BLaER1 treated with 17β-estradiol and CSF1 and Interleukin-3, amounts not matched to agents 10 nM and 100 nM (cell line): Measurements from ENCODE around the gene ERGIC1.
"Not testable (repeated sequence)": the region's sequence is repeated elsewhere in the genome, so short reads cannot be mapped to it uniquely, and the experiment has no call there.

Source experiments
- H3K27ac ChIP-seq, 11 experiments: shearing (Covaris generic); formaldehyde crosslinking; 2 replicates each; pipeline ENCODE4 v1.8.1; 2022
- H3K27me3 ChIP-seq, 11 experiments: shearing (Covaris generic); formaldehyde crosslinking; 2 replicates each; pipeline ENCODE4 v1.8.1; 2022
- H3K36me3 ChIP-seq, 11 experiments: shearing (Covaris generic); formaldehyde crosslinking; 2 replicates each; pipeline ENCODE4 v1.8.1; 2022
- H3K4me1 ChIP-seq, 10 experiments: shearing (Covaris generic); formaldehyde crosslinking; 2 replicates each; pipeline ENCODE4 v1.8.1; 2022
- H3K4me2 ChIP-seq, 11 experiments: shearing (Covaris generic); formaldehyde crosslinking; 2 replicates each; pipeline ENCODE4 v1.8.1; 2022
- H3K4me3 ChIP-seq, 10 experiments: shearing (Covaris generic); formaldehyde crosslinking; 2 replicates each; pipeline ENCODE4 v1.8.1; 2022
- H3K9ac ChIP-seq, 11 experiments: shearing (Covaris generic); formaldehyde crosslinking; 2 replicates each; pipeline ENCODE4 v1.8.1; 2022
- H3K9me3 ChIP-seq, 11 experiments: shearing (Covaris generic); formaldehyde crosslinking; replicated peaks in 1 of 11; 2 replicates each; pipeline ENCODE4 v1.8.1; 2022
- H4K20me1 ChIP-seq, 11 experiments: shearing (Covaris generic); formaldehyde crosslinking; 2 replicates each; pipeline ENCODE4 v1.8.1; 2022
- Cebpa-rat ChIP-seq, 11 experiments: shearing (Covaris generic); IDR thresholded peaks; 2 replicates each; pipeline ENCODE4 v1.8.1; 2022

ERGIC1 gene

DNA sequence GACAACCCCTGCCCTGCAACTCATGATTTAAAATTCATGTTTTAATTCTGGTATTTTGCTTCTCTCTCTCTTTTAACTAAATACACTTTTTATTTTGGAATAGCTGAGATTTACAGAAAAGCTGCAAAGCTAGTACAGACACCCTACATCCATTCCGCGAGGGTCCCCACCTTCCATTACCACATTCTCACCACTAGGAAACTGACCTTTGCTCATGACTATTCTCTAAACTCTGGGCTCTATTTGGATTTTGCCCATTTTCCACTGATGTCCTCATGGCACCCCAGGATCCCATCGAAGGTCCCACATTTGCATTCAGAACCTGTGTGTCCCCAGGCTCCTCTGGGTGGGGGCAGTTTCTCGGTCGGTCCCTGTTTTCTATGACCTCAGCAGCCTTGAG is 11.5 kb downstream of the ERGIC1 start:
- peak overlapping the region in 9 of 11 experiments; percentile 54 to 87 (median 76); a peak in 18 of 22 replicates for H3K27ac ChIP-seq

DNA sequence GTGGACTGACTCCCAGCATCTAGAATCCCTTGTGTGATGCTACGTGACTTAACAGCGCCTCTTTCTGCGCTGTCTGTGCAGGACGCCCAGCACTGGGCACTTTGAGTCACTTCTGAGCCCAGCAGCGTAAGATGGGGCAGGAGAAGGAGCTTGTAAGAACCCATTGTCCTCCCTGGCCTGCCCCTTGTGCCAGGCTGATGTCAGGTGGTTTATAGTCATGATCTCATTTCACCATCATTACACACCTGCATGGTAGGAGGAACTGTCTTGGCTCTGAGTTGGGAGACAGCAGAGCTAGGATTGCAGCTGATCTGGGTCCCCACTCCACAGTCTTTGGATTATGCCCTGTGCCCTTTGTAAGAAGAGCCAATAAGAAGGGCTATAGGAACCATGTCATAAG is 12.2 kb downstream of the ERGIC1 start:
- H4K20me1 ChIP-seq: peaks cover 0 to 23% (median 0%) of the 10 kb centered on the region in 11 experiments; a peak in 10 of 22 replicates
- H3K27me3 ChIP-seq: no peaks in the 10 kb centered on the region
- no peak overlapping the region for H3K4me3 ChIP-seq
- peak overlapping the region in 8 of 11 experiments; percentile 30 to 87 (median 78); a peak in 15 of 22 replicates for H3K27ac ChIP-seq
- peaks cover 0 to 51% (median 6%) of the 10 kb centered on the region in 11 experiments; a peak in 7 of 22 replicates for H3K36me3 ChIP-seq
- peak overlapping the region in 4 of 11 experiments; percentile 19 to 79 (median 57); a peak in 4 of 22 replicates for H3K9ac ChIP-seq
- no peak for TF ChIP-seq Cebpa-rat (IDR thresholded peaks at IDR 0.05)
- H3K9me3 ChIP-seq: no peaks in the 10 kb centered on the region
- H3K4me2 ChIP-seq: peak overlapping the region; percentile 77 to 100 (median 93)
- peaks cover 81 to 99% (median 99%) of the 10 kb centered on the region in 10 experiments for H3K4me1 ChIP-seq

More for the DNA sequence above, 11.5 kb downstream of the ERGIC1 start:
- Histone ChIP-seq H3K4me1 (peaks cover 81 to 99% (median 99%) of the 10 kb centered on the region in 10 experiments), H3K36me3 (peaks cover 0 to 58% (median 6%) of the 10 kb centered on the region in 11 experiments; a peak in 7 of 22 replicates), H4K20me1 (peaks cover 0 to 30% (median under 1%) of the 10 kb centered on the region in 11 experiments; a peak in 11 of 22 replicates), H3K9me3 (no peaks in the 10 kb centered on the region), H3K27me3 (no peaks in the 10 kb centered on the region), H3K4me2 (peak overlapping the region; percentile 77 to 100 (median 93)), H3K4me3 (peak overlapping the region in 2 of 10 experiments; percentile 7 to 47; a peak in 2 of 20 replicates), H3K9ac (peak overlapping the region in 8 of 11 experiments; percentile 0 to 79 (median 50); a peak in 10 of 22 replicates)
- TF ChIP-seq Cebpa-rat (IDR thresholded peaks at IDR 0.05): no peak

- Histone ChIP-seq H3K27me3 (no peaks in the 10 kb centered on the region), H3K36me3 (peaks cover 0 to 47% (median 4%) of the 10 kb centered on the region in 11 experiments; a peak in 7 of 22 replicates), H3K9me3 (no peaks in the 10 kb centered on the region), H3K4me1 (peaks cover 81 to 99% (median 99%) of the 10 kb centered on the region in 10 experiments), H3K4me3 (no peak overlapping the region), H4K20me1 (peaks cover 0 to 21% (median 0%) of the 10 kb centered on the region in 11 experiments; a peak in 10 of 22 replicates), H3K4me2 (peak overlapping the region; percentile 77 to 100 (median 93)), H3K9ac (peak overlapping the region in 6 of 11 experiments; percentile 1 to 79 (median 34); a peak in 6 of 22 replicates), H3K27ac (peak overlapping the region in 10 of 11 experiments; percentile 26 to 87 (median 71); a peak in 17 of 22 replicates)
- no peak for TF ChIP-seq Cebpa-rat (IDR thresholded peaks at IDR 0.05)
Measured at GRCh38 chr5:172846677-172847076, 12.6 kb downstream of the ERGIC1 start.

DNA sequence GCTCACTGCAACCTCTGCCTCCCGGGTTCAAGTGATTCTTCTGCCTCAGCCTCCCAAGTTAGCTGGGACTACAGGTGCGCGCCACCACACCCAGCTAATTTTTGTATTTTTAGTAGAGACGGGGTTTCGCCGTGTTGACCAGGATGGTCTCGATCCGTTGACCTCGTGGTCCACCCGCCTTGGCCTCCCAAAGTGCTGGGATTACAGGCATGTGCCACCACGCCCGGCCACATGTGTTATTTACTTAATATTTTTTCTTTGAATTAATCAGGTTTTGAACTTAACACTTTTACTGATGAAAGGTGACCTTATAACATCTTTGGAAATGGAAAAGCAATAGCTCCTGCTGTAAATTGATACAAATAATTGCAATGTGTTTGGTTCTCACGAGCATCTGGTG is 13.5 kb downstream of the ERGIC1 start:
- H3K9me3 ChIP-seq, H3K27me3 ChIP-seq, H3K4me3 ChIP-seq: not testable (repeated sequence)
- Histone ChIP-seq H3K4me1 (peaks cover 89 to 100% (median 99%) of the 10 kb centered on the region in 10 experiments), H4K20me1 (peaks cover 0 to 21% (median 0%) of the 10 kb centered on the region in 11 experiments; a peak in 10 of 22 replicates), H3K9ac (peak overlapping the region in 4 of 11 experiments; percentile 1 to 79 (median 76); a peak in 6 of 22 replicates), H3K36me3 (peaks cover 0 to 38% (median 4%) of the 10 kb centered on the region in 11 experiments; a peak in 7 of 22 replicates), H3K27ac (peak overlapping the region in 10 of 11 experiments; percentile 26 to 87 (median 71); a peak in 14 of 22 replicates), H3K4me2 (peak overlapping the region; percentile 77 to 100 (median 93))

DNA sequence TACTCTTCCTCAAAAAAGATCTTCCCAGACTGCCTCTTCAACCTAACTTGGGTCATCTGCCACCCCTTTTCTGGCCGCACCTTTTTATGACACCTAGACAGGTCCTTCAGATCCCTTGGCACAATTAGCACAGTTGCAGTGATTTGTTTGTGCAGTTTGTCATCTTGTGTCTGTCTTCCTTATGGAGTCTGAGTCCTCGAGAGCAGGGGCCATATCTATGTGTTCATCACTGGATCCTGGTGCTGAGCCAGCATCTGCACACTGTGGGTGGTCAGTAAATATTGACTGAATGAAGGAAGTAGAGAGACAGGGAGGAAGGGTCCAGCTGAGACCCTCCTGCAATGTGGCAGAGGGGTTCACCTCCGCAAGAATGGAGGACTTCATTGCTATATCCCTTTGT is 14.4 kb downstream of the ERGIC1 start:
- H3K4me1 ChIP-seq: peaks cover 97 to 100% (median 99%) of the 10 kb centered on the region in 10 experiments
- peak overlapping the region; percentile 77 to 100 (median 93) for H3K4me2 ChIP-seq
- peak overlapping the region in 10 of 11 experiments; percentile 38 to 87 (median 72); a peak in 20 of 22 replicates for H3K27ac ChIP-seq
- peaks cover 0 to 21% (median 0%) of the 10 kb centered on the region in 11 experiments; a peak in 10 of 22 replicates for H4K20me1 ChIP-seq
- 0 out of 20 replicates have a peak overlapping the region, but pooled peaks of 2 of the 10 experiments have one; percentile 38 to 51 for H3K4me3 ChIP-seq
- H3K36me3 ChIP-seq: peaks cover 0 to 38% (median 0%) of the 10 kb centered on the region in 11 experiments; a peak in 8 of 22 replicates
- H3K9me3 ChIP-seq: no peaks in the 10 kb centered on the region
- H3K9ac ChIP-seq: peak overlapping the region in 5 of 11 experiments; percentile 64 to 79 (median 75); a peak in 7 of 22 replicates
- TF ChIP-seq Cebpa-rat (IDR thresholded peaks at IDR 0.05): no peak
- no peaks in the 10 kb centered on the region for H3K27me3 ChIP-seq

GRCh38 chr5:172849606-172850453 is 15.8 kb downstream of the ERGIC1 start:
- Histone ChIP-seq H3K4me3 (peak overlapping the region in 7 of 10 experiments; percentile 15 to 51 (median 38); a peak in 11 of 20 replicates), H3K4me2 (peak overlapping the region; percentile 77 to 100 (median 93)), H3K27me3 (no peaks in the 10 kb centered on the region), H3K9me3 (no peaks in the 10 kb centered on the region), H3K36me3 (peaks cover 0 to 39% (median 1%) of the 10 kb centered on the region in 11 experiments; a peak in 13 of 22 replicates), H3K9ac (peak overlapping the region; percentile 42 to 79 (median 60); a peak in 19 of 22 replicates), H3K4me1 (peaks cover 98 to 100% (median 99%) of the 10 kb centered on the region in 10 experiments), H3K27ac (peak overlapping the region in 10 of 11 experiments; percentile 44 to 91 (median 75); a peak in 20 of 22 replicates), H4K20me1 (peaks cover 0 to 20% (median 0%) of the 10 kb centered on the region in 11 experiments; a peak in 10 of 22 replicates)
- no peak for TF ChIP-seq Cebpa-rat (IDR thresholded peaks at IDR 0.05)

GRCh38 chr5:172850454-172850797 is 16.4 kb downstream of the ERGIC1 start:
- Histone ChIP-seq H3K4me2 (peak overlapping the region; percentile 77 to 100 (median 92)), H3K27me3 (no peaks in the 10 kb centered on the region), H3K9me3 (no peaks in the 10 kb centered on the region), H3K9ac (peak overlapping the region in 10 of 11 experiments; percentile 23 to 77 (median 56); a peak in 17 of 22 replicates), H4K20me1 (peaks cover 0 to 20% (median 0%) of the 10 kb centered on the region in 11 experiments; a peak in 9 of 22 replicates), H3K27ac (peak overlapping the region in 10 of 11 experiments; percentile 44 to 91 (median 75); a peak in 20 of 22 replicates), H3K36me3 (peaks cover 2 to 39% (median 7%) of the 10 kb centered on the region in 11 experiments; a peak in 16 of 22 replicates), H3K4me3 (no peak overlapping the region), H3K4me1 (peaks cover 96 to 100% (median 99%) of the 10 kb centered on the region in 10 experiments)
- no peak for TF ChIP-seq Cebpa-rat (IDR thresholded peaks at IDR 0.05)

DNA sequence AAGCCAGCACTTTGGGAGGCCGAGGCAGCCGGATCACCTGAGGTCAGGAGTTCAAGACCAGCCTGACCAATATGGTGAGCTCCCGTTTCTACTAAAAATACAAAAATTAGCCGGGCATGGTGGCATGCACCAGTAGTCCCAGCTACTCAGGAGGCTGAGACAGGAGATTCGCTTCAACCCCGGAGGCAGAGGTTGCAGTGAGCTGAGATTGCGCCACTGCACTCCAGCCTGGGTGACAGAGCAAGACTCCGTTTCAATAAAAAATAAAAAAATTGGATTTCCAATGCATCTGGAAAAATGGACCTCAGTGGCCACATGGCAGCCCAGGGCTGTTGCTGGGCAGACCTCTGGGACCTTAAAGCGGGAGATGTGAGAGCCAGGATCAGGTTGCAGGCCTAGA is 17.2 kb downstream of the ERGIC1 start:
- peaks cover 5 to 41% (median 15%) of the 10 kb centered on the region in 11 experiments; a peak in 16 of 22 replicates for H3K36me3 ChIP-seq
- peaks cover 0 to 25% (median 1%) of the 10 kb centered on the region in 11 experiments; a peak in 9 of 22 replicates for H4K20me1 ChIP-seq
- not testable (repeated sequence) for H3K9me3 ChIP-seq, H3K27me3 ChIP-seq
- H3K4me3 ChIP-seq: peak overlapping the region in 2 of 10 experiments; percentile 19 to 42; a peak in 4 of 20 replicates
- H3K27ac ChIP-seq: peak overlapping the region in 9 of 11 experiments; percentile 49 to 91 (median 76); a peak in 18 of 22 replicates
- peak in 6 of 11 experiments; percentile 19 to 93 (median 64); a peak in 8 of 22 replicates for TF ChIP-seq Cebpa-rat (IDR thresholded peaks at IDR 0.05)
- peaks cover 88 to 99% (median 98%) of the 10 kb centered on the region in 10 experiments for H3K4me1 ChIP-seq
- H3K4me2 ChIP-seq: peak overlapping the region; percentile 77 to 100 (median 92)
- peak overlapping the region; percentile 15 to 77 (median 59); a peak in 19 of 22 replicates for H3K9ac ChIP-seq
